ELR (cell line): ENCODE measurements around the gene ANKRD33B.
"Not testable (repeated sequence)": the region's sequence is repeated elsewhere in the genome, so short reads cannot be mapped to it uniquely, and the experiment has no call there.

Experiments used
- DNase-seq: peaks from one replicate; pipeline ENCODE4 v3.0.0-alpha.2; 2015; ENCODE audit warnings: low read depth

ANKRD33B gene

GRCh38 chr5:10537624-10538023 is 26.2 kb upstream of the ANKRD33B start:
- no peak for DNase-seq

- no peak for DNase-seq
Measured at GRCh38 chr5:10538103-10538788, 25.6 kb upstream of the ANKRD33B start.

GRCh38 chr5:10538789-10539686 is 24.8 kb upstream of the ANKRD33B start:
- no peak for DNase-seq

- DNase-seq: peak; percentile 52
Measured at GRCh38 chr5:10539687-10539998, 24.2 kb upstream of the ANKRD33B start.

- DNase-seq: no peak
Measured at GRCh38 chr5:10540036-10540544, 23.8 kb upstream of the ANKRD33B start.

GRCh38 chr5:10540951-10541646 is 22.8 kb upstream of the ANKRD33B start:
- no peak for DNase-seq

GRCh38 chr5:10542055-10542550 is 21.8 kb upstream of the ANKRD33B start:
- no peak for DNase-seq

GRCh38 chr5:10543585-10544040 is 20.3 kb upstream of the ANKRD33B start:
- no peak for DNase-seq

GRCh38 chr5:10545084-10545483 is 18.8 kb upstream of the ANKRD33B start:
- DNase-seq: no peak

- no peak for DNase-seq
Measured at GRCh38 chr5:10546186-10546585, 17.7 kb upstream of the ANKRD33B start.

- no peak for DNase-seq
Measured at GRCh38 chr5:10548418-10549122, 15.3 kb upstream of the ANKRD33B start.

- DNase-seq: not testable (repeated sequence)
Measured at GRCh38 chr5:10549123-10549514, 14.8 kb upstream of the ANKRD33B start.

GRCh38 chr5:10550222-10550995 is 13.5 kb upstream of the ANKRD33B start:
- peak; percentile 36 for DNase-seq

- DNase-seq: no peak
Measured at GRCh38 chr5:10551782-10552138, 12.1 kb upstream of the ANKRD33B start.

GRCh38 chr5:10552183-10553143 is 11.4 kb upstream of the ANKRD33B start:
- peak; percentile 61 for DNase-seq

- no peak for DNase-seq
Measured at GRCh38 chr5:10553476-10553875, 10.4 kb upstream of the ANKRD33B start.

- peak; percentile 99 for DNase-seq
Measured at GRCh38 chr5:10555277-10555684, 8.6 kb upstream of the ANKRD33B start.

GRCh38 chr5:10556289-10556807 is 7.5 kb upstream of the ANKRD33B start:
- peak; percentile 89 for DNase-seq
